MM.1S (cell line): ENCODE measurements around the gene GABARAP.

ENCODE experiments used
- CTCF ChIP-seq: fragments of 300-600 bp; sonication (generic); IDR thresholded peaks from 2 replicates; pipeline ENCODE4 v1.5.1; 2016; ENCODE audit warnings: antibody characterized with exemption, low read length, mixed read lengths
- EZH2 ChIP-seq: fragments of 300-600 bp; sonication (generic); optimal IDR thresholded peaks from 2 replicates; pipeline ENCODE3; 2017; ENCODE audit warnings: low read depth, mild to moderate bottlenecking, antibody characterized with exemption, low read length, mixed read lengths
- EZH2phosphoT487 ChIP-seq: fragments of 300-600 bp; sonication (generic); IDR thresholded peaks from 2 replicates; pipeline ENCODE4 v1.6.1; 2018; ENCODE audit warnings: antibody characterized with exemption, low read length

- TF ChIP-seq CTCF (peak; percentile 79), EZH2 (no peak), EZH2phosphoT487 (no peak)
These were observed 21.5 kb downstream of the GABARAP start for GRCh38 chr17:7220593-7221277.
